ENCODE measurements around the gene MARCO. TPM values are rescaled to one million over a fixed set of nuclear protein-coding genes. Genes with fewer than 3 reads are reported as not detected.

The MARCO gene
- polyA plus RNA-seq, 1 of the 3 experiments (the other 2 are of a cell fraction) = not detected

- H3K4me3 ChIP-seq (ENCODE audit: low read depth in 2 of 2, low read length in 1 of 2) = no peak overlapping the region
- H3K4me2 ChIP-seq = no peak overlapping the region
- 4% methylated on average over 9 of the region's 9 CpGs for WGBS (ENCODE audit: low lambda C conversion rate)
- H3F3A ChIP-seq (replicated peaks; ENCODE audit: insufficient read depth) = no peaks in the 10 kb centered on the region
- H3K27me3 ChIP-seq (ENCODE audit: insufficient read depth) = no peaks in the 10 kb centered on the region; the same call in 1 of the 2 replicates
- ChIA-PET POLR2A (interaction anchor here (0.7 kb wide), 1 partner anchor 71 kb away, joined by 4 read pairs; no protein-coding TSS in a partner anchor), CTCF (interaction anchor here (0.6 to 1.6 kb wide), 2 partner anchors 96 to 962 kb away, joined by 3 to 4 read pairs; no protein-coding TSS in a partner anchor)
- no peaks in the 10 kb centered on the region for H3K9me2 ChIP-seq
- H3K4me1 ChIP-seq (ENCODE audit: control insufficient read depth in 1 of 2, insufficient read depth in 2 of 2, low read depth in 1 of 2, low read length in 1 of 2) = no peaks in the 10 kb centered on the region
- no peak overlapping the region for H3K9ac ChIP-seq
- TF ChIP-seq GATA2 (CRISPR knock-in tag; IDR thresholded peaks at IDR 0.05) = no peak
- TF ChIP-seq PBX3 (IDR thresholded peaks at IDR 0.05) = no peak
- TF ChIP-seq, protein P1, sequence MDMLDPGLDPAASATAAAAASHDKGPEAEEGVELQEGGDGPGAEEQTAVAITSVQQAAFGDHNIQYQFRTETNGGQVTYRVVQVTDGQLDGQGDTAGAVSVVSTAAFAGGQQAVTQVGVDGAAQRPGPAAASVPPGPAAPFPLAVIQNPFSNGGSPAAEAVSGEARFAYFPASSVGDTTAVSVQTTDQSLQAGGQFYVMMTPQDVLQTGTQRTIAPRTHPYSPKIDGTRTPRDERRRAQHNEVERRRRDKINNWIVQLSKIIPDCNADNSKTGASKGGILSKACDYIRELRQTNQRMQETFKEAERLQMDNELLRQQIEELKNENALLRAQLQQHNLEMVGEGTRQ (IDR thresholded peaks at IDR 0.05; ENCODE audit: borderline replicate concordance, low read depth, low read length) = no peak
- no peak for TF ChIP-seq JUND (IDR thresholded peaks at IDR 0.05)
- TF ChIP-seq SIN3A (IDR thresholded peaks at IDR 0.05; ENCODE audit: borderline replicate concordance, low read depth, low read length) = no peak
- TF ChIP-seq IRF3 (IDR thresholded peaks at IDR 0.05; ENCODE audit: low read depth, low read length) = no peak
- TF ChIP-seq CHD2 (IDR thresholded peaks at IDR 0.05; ENCODE audit: low read length, partially characterized antibody) = no peak
- TF ChIP-seq FOSL2 (IDR thresholded peaks at IDR 0.05; ENCODE audit: borderline replicate concordance, low read depth) = no peak
- no peak for TF ChIP-seq TEAD4 (IDR thresholded peaks at IDR 0.05; ENCODE audit: borderline replicate concordance, insufficient read depth)
- TF ChIP-seq RCOR1 (IDR thresholded peaks at IDR 0.05; ENCODE audit: low read length) = no peak
- no peaks in the 10 kb centered on the region for H3K36me3 ChIP-seq (replicated peaks in 1 of 2; ENCODE audit: control insufficient read depth in 1 of 2, insufficient read depth in 2 of 2, low read length in 1 of 2)
- no peaks in the 10 kb centered on the region for H3K79me2 ChIP-seq (ENCODE audit: insufficient read depth)
- H2AFZ ChIP-seq (ENCODE audit: low read depth) = no peak overlapping the region
- no peaks in the 10 kb centered on the region for H3K9me3 ChIP-seq
- DNase-seq = no peak
- H3K27ac ChIP-seq (ENCODE audit: low read depth in 2 of 2, low read length in 1 of 2) = no peak overlapping the region
- H4K20me1 ChIP-seq (ENCODE audit: insufficient read depth) = no peaks in the 10 kb centered on the region
Measured at GRCh38 chr2:118914721-118915453, 27.1 kb upstream of the MARCO start.

- no peak overlapping the region for H3K4me3 ChIP-seq (ENCODE audit: low read depth in 2 of 2, low read length in 1 of 2)
- H3K4me1 ChIP-seq (ENCODE audit: control insufficient read depth in 1 of 2, insufficient read depth in 2 of 2, low read depth in 1 of 2, low read length in 1 of 2) = no peaks in the 10 kb centered on the region
- no peaks in the 10 kb centered on the region for H3K9me3 ChIP-seq
- no peaks in the 10 kb centered on the region for H4K20me1 ChIP-seq (ENCODE audit: insufficient read depth)
- no peak overlapping the region for H2AFZ ChIP-seq (ENCODE audit: low read depth)
- no peaks in the 10 kb centered on the region for H3K9me2 ChIP-seq
- H3F3A ChIP-seq (replicated peaks; ENCODE audit: insufficient read depth) = no peaks in the 10 kb centered on the region
- no peak overlapping the region for H3K4me2 ChIP-seq
- H3K27ac ChIP-seq (ENCODE audit: low read depth in 2 of 2, low read length in 1 of 2) = no peak overlapping the region
- ChIA-PET CTCF (interaction anchor here (1.2 kb wide), 1 partner anchor 890 kb away, joined by 3 read pairs; no protein-coding TSS in a partner anchor), POLR2A (no interaction called here)
- 0% methylated on average over 1 of the region's 1 CpG for WGBS (ENCODE audit: low lambda C conversion rate)
- no peak overlapping the region for H3K9ac ChIP-seq
- no peaks in the 10 kb centered on the region for H3K79me2 ChIP-seq (ENCODE audit: insufficient read depth)
- H3K27me3 ChIP-seq (ENCODE audit: insufficient read depth) = no peaks in the 10 kb centered on the region; the same call in 1 of the 2 replicates
- no peaks in the 10 kb centered on the region for H3K36me3 ChIP-seq (replicated peaks in 1 of 2; ENCODE audit: control insufficient read depth in 1 of 2, insufficient read depth in 2 of 2, low read length in 1 of 2)
- TF ChIP-seq GATA2 (CRISPR knock-in tag; IDR thresholded peaks at IDR 0.05) = no peak
- no peak for TF ChIP-seq ELF1 (IDR thresholded peaks at IDR 0.05)
- no peak for TF ChIP-seq RFX5 (IDR thresholded peaks at IDR 0.05; ENCODE audit: low read length)
- no peak for TF ChIP-seq POLR2AphosphoS5 (IDR thresholded peaks at IDR 0.05; ENCODE audit: low read depth, low read length)
- no peak for TF ChIP-seq IRF3 (IDR thresholded peaks at IDR 0.05; ENCODE audit: low read depth, low read length)
- DNase-seq = no peak
Measured at GRCh38 chr2:118918017-118918416, 24.0 kb upstream of the MARCO start.

Data from SK-N-SH (cell line).